GM12801 (cell line): ENCODE data around the gene AP1G2.

Experiments used
- CTCF ChIP-seq: IDR thresholded peaks from one replicate; pipeline ENCODE4 v1.5.1; 2011; ENCODE audit warnings: control low read depth; ENCODE audit not compliant: insufficient read length; ENCODE audit errors: extremely low read depth

The AP1G2 gene

GRCh38 chr14:23530375-23531055, 37.1 kb downstream of the AP1G2 start:
- TF ChIP-seq CTCF, result no peak

GRCh38 chr14:23529016-23529415, 38.6 kb downstream of the AP1G2 start:
- no peak for TF ChIP-seq CTCF

GRCh38 chr14:23528555-23528954, 39.0 kb downstream of the AP1G2 start:
- TF ChIP-seq CTCF, result no peak

GRCh38 chr14:23525611-23526010, 42.0 kb downstream of the AP1G2 start:
- no peak for TF ChIP-seq CTCF

GRCh38 chr14:23524954-23525353, 42.6 kb downstream of the AP1G2 start:
- no peak for TF ChIP-seq CTCF

- no peak for TF ChIP-seq CTCF
Measured at GRCh38 chr14:23523229-23524016, 44.2 kb downstream of the AP1G2 start.

GRCh38 chr14:23522643-23523198, 44.9 kb downstream of the AP1G2 start:
- no peak for TF ChIP-seq CTCF
